Measurements from ENCODE around the gene SGCA. TPM values are rescaled to one million over a fixed set of nuclear protein-coding genes. Genes with fewer than 3 reads are reported as not detected.

SGCA gene
- total and polyA plus RNA-seq, 2 donors (not counting 3 experiments of a cell fraction or from before 2014, with no cell fraction given) = not detected

DNA sequence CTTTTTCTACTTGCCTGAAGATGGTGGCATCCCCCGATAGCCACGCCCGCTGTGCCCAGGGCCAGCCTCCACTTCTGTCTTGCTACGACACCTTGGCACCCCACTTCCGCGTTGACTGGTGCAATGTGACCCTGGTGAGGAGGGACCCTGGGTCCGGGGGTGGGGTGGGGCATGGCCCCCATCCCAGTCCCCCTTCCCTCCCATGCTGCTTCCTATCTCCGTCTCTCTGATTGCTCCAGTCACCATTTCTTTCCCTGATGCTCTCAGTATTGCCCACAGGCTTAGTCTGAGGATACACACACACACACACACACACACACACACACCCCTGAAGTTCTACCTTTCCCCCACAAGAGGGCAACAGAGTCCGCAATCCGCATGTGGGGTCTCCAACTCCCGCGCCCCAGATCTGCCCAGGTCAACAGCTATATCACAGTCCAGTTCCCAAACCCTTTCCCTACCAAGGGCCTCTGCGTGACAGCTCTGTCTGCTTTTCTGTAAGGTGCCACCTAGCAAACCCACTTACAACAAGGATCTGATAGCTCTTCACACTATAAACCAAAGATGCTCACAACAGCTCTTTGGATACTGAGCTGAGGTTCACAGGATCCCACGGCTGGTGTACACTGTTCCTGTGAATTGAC, 3.4 kb downstream of the SGCA start:
- H3K4me1 ChIP-seq (ENCODE audit: control insufficient read depth, extremely low read depth, insufficient read depth, low read length) = peaks cover 5% of the 10 kb centered on the region
- TF ChIP-seq CTCF (IDR thresholded peaks at IDR 0.05; ENCODE audit: extremely low read depth in 1 of 2, insufficient read depth in 1 of 2, low read depth in 1 of 2, low read length in 2 of 2) (peak; percentile 78 to 88), POLR2AphosphoS5 (IDR thresholded peaks at IDR 0.05; ENCODE audit: insufficient read depth, low read depth, low read length) (no peak)
- TF ChIP-seq, protein P1, sequence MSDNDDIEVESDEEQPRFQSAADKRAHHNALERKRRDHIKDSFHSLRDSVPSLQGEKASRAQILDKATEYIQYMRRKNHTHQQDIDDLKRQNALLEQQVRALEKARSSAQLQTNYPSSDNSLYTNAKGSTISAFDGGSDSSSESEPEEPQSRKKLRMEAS (IDR thresholded peaks at IDR 0.05; ENCODE audit: insufficient read depth, insufficient read length) = no peak
- no peak overlapping the region for H3K4me3 ChIP-seq (replicated peaks in 1 of 3; ENCODE audit: insufficient read depth in 1 of 3, low read depth in 1 of 3, low read length in 3 of 3)
- POLR2A ChIA-PET = no interaction called here
- intact Hi-C loops (cut with micrococcal nuclease) = loop anchor here (1.0 kb wide), 2 partner anchors 29 to 128 kb away; no protein-coding TSS in a partner anchor
- H3K36me3 ChIP-seq (ENCODE audit: control insufficient read depth in 2 of 2, extremely low read depth in 1 of 2, insufficient read depth in 2 of 2, low read length in 2 of 2) = no peaks in the 10 kb centered on the region
- H3K9ac ChIP-seq (replicated peaks; ENCODE audit: extremely low read depth, insufficient read depth, low read length) = no peak overlapping the region
- no peaks in the 10 kb centered on the region for H3K79me2 ChIP-seq (ENCODE audit: control insufficient read depth, insufficient read depth, low read length)
- no peaks in the 10 kb centered on the region for H3K27me3 ChIP-seq (ENCODE audit: control insufficient read depth in 2 of 2, insufficient read depth in 2 of 2, low read length in 2 of 2)
- H3K27ac ChIP-seq (ENCODE audit: insufficient read depth, low read depth, low read length) = no peak overlapping the region
- DNase-seq (ENCODE audit: low read depth, low spot score) (peak; percentile 65), FAIRE-seq (peak; percentile 79)
- CTCF ChIA-PET = interaction anchor here (0.6 to 8.8 kb wide), 40 partner anchors 9 to 193 kb away, joined by 3 to 234 read pairs (median 5); partner anchors contain the start of genes COL1A1 and TMEM92
- no peak overlapping the region for H3K4me2 ChIP-seq (ENCODE audit: insufficient read depth, low read length)
- BruUV-seq (replicated peaks) = no TSS peak
- dilution Hi-C loops (cut with MboI; ENCODE audit: extremely low pct_ligation_motif_present, low sequenced_read_pairs) = no loop called here
- H3K9me1 ChIP-seq (replicated peaks; ENCODE audit: control insufficient read depth, extremely low read depth, insufficient read depth, low read length) = no peaks in the 10 kb centered on the region
- H4K20me1 ChIP-seq (replicated peaks; ENCODE audit: control insufficient read depth, extremely low read depth, insufficient read depth, low read length) = no peaks in the 10 kb centered on the region
- H3K9me3 ChIP-seq (replicated peaks; ENCODE audit: control insufficient read depth, insufficient read depth, low read length) = no peaks in the 10 kb centered on the region
- no peak overlapping the region for H2AFZ ChIP-seq (ENCODE audit: low read depth, low read length)

All from endothelial cell of umbilical vein (primary cell).